Retinal pigment epithelial cell (primary cell): Measurements from ENCODE around the gene RDM1.
"Not testable (repeated sequence)": the region's sequence is repeated elsewhere in the genome, so short reads cannot be mapped to it uniquely, and the experiment has no call there.

Experiments
- DNase-seq: peaks from one replicate; pipeline ENCODE4 v3.0.0-alpha.2; 2010; ENCODE audit warnings: low read depth
- H3K4me3 ChIP-seq: 2 replicates; pipeline ENCODE4 v1.5.1; 2011; ENCODE audit warnings: mild to moderate bottlenecking, low read length, control low read depth, moderate library complexity
- TF ChIP-seq, protein P1 (sequence below): conservative IDR thresholded peaks from 2 replicates; pipeline ENCODE4 v1.5.1; 2011; ENCODE audit warnings: low read depth, low read length, control low read depth, inconsistent platforms

RDM1 gene

DNA sequence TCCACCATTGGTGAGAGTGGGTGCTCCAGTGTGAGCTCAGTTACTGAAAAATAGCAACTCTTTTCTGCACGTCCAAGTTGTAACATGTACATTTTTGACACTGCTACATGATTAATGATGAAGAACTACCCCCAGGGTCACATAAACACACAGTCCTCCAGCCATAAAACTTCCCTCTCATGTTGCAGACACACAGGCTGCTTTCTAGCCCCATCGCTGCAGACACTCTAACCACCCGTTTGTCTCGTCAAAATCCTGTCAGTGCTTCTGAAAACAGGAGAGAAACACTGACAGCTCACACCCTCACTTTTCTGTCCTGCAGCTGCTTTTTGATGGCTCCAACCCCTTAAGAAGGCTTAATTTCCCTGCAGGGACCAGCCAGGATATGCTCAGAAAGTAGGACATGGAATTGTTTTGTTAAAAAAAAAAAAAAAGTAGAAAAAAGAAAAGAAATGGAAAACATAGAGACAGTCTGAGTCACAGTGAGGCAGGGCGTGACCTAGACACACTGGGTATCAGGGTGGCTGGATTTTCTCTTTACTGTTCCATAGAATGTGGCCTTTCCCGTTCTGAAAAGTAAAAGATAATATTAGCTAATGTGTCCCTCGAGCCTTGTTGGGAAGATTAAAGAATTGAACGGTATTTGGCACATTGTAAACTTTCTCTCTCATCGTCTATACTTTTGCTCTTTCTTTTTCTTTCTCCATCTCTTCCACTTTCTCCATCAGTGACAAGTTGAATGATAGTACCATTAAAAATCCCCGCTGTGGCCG lies 29.7 kb downstream of the RDM1 start:
- TF ChIP-seq, protein P1, sequence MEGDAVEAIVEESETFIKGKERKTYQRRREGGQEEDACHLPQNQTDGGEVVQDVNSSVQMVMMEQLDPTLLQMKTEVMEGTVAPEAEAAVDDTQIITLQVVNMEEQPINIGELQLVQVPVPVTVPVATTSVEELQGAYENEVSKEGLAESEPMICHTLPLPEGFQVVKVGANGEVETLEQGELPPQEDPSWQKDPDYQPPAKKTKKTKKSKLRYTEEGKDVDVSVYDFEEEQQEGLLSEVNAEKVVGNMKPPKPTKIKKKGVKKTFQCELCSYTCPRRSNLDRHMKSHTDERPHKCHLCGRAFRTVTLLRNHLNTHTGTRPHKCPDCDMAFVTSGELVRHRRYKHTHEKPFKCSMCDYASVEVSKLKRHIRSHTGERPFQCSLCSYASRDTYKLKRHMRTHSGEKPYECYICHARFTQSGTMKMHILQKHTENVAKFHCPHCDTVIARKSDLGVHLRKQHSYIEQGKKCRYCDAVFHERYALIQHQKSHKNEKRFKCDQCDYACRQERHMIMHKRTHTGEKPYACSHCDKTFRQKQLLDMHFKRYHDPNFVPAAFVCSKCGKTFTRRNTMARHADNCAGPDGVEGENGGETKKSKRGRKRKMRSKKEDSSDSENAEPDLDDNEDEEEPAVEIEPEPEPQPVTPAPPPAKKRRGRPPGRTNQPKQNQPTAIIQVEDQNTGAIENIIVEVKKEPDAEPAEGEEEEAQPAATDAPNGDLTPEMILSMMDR, result no peak
- no peak for DNase-seq
- H3K4me3 ChIP-seq, result no peak overlapping the region

DNA sequence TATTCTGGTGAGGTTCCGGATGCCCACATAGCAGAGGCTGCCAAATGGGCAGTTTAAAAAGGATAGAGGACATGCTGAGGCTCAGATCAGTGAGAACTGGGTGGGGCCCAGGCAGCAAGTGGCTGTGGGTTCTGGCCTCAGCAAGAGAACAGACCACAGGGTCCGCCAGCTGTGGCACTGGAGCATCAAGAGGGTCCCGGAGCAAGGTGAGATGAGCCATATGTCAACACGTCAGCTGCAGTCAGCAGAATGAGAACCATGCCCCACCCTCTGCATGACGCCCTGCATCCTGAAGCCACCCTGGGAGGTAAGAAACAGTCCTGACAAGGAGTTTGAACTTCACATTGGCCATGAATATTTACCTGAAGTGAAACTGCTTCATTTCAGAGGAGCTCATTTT lies 30.3 kb downstream of the RDM1 start:
- no peak overlapping the region for H3K4me3 ChIP-seq
- DNase-seq, result no peak
- TF ChIP-seq, protein P1, result no peak

DNA sequence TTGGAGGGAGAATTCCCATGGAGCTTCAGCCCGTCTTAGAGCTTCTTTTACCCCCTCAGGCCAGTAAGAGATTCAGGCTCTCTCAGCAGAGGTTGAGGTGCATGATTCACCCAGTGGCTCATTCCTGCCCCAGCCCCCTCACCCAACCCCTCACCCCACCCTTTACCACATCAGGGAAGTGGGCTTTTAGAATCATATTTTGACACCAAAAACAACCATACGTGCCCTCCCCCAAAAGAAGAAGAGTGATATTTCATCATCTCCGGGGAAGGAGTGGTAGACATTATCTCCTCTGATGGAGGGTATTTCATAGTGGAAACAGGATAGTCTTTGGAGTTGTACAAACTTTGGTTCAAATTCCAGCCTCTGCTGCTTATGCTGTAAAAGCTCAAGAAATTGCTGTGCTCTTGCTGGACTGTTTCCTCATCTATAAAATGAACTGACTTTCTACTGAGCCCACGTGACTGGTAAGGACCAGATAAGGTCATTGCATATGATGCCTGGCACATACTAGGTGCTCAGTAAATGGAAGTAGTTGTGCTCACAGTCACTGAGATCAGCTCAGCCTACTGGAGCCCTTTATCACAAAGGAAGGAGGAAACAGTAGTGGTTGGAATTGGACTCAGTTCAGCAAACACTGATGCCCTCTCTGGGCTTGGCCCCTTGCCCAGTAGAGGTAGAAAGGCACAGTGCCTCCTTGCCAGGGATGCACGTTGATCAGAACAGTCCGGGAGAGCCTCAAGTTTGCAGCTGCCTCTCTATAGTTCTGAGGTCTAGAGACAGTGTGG lies 32.1 kb downstream of the RDM1 start:
- no peak for DNase-seq
- TF ChIP-seq, protein P1, result no peak
- no peak overlapping the region for H3K4me3 ChIP-seq

DNA sequence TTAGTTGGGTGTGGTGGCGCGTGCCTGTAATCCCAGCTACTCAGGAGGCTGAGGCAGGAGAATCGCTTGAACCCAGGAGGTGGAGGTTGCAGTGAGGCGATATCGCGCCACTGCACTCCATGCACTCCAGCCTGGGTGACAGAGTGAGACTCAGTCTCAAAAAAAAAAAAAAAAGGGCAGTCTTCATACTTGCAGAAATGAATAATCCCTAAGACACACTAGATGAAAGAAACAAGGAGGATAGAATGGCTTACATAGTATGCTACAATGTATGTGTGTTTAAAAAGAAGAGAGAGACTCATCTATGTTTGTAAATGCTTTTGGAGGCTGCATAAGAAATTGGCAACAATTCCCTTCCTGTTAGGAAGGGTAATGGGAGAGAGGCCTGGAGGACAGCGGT lies 32.8 kb downstream of the RDM1 start:
- H3K4me3 ChIP-seq, DNase-seq: not testable (repeated sequence)

GRCh38 chr17:35895636-35896587 lies 34.7 kb downstream of the RDM1 start:
- TF ChIP-seq, protein P1, result no peak
- no peak for DNase-seq
- no peak overlapping the region for H3K4me3 ChIP-seq

DNA sequence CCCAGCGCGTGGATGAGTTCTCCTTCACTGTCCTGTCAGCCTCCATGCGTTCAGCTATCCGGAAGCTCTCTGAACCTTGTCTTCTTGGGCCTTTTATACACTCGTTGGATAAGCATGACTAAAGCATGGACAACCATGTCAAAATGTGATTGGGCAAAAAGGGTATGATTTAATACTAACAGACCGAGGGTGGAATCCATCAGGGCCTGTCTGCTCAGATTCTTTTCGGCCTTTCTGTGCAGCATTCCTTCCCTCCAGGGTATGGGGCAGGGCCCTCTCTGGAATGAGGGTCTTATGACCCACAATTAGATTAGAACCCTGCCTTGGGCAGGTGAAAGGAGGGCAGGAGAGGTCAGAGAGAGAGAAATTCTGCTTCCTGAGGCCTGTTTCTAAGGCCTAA lies 36.4 kb downstream of the RDM1 start:
- DNase-seq, result no peak
- no peak overlapping the region for H3K4me3 ChIP-seq
- TF ChIP-seq, protein P1, result no peak

DNA sequence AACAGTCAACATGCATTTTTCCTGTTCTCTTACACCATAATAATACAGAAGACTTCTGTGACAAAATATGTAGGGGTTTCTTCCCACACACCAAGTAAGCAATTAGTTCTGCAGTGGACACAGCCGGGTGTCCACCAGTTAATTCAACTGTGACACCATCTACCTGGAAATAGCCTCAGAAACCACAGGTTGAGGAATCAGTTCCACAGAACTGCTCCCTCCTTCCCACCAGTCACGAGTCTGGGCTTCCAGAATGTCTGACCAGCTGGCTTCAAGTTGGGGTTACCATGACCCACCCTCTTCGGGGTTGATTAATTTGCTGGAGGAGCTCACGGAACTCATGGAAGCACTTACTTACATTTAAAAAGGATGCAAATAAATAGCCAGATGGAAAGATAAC lies 36.8 kb downstream of the RDM1 start:
- DNase-seq, result no peak
- H3K4me3 ChIP-seq, result no peak overlapping the region
- TF ChIP-seq, protein P1, result no peak
